DND-41 (cell line): ENCODE data around the gene CRTAC1.
"Not testable (repeated sequence)": the region's sequence is repeated elsewhere in the genome, so short reads cannot be mapped to it uniquely, and the experiment has no call there.

Source experiments
- ATAC-seq: fragments of 200-7000 bp; cut with Tn5 transposase; 3 replicates; pipeline ENCODE4 v1.9.1; 2021; ENCODE audit warnings: low read depth; ENCODE audit not compliant: insufficient read depth
- DNase-seq: peaks from one replicate; pipeline ENCODE4 v3.0.0-alpha.2; 2020
- H2AFZ ChIP-seq: 2 replicates; pipeline ENCODE4 v1.6.0; 2012; ENCODE audit warnings: low read depth, low read length
- H3K27ac ChIP-seq: 2 replicates; pipeline ENCODE4 v1.5.1; 2012; ENCODE audit warnings: low read length, inconsistent platforms
- H3K27me3 ChIP-seq: fragments of 200-600 bp; sonication (generic); 2 replicates; pipeline ENCODE4 v1.6.0; 2012; ENCODE audit warnings: low read length, mild to moderate bottlenecking, inconsistent platforms; ENCODE audit not compliant: insufficient read depth, poor library complexity
- H3K36me3 ChIP-seq: 2 replicates; pipeline ENCODE4 v1.5.1; 2012; ENCODE audit warnings: low read length, inconsistent platforms; ENCODE audit not compliant: insufficient read depth
- H3K4me1 ChIP-seq: 2 replicates; pipeline ENCODE4 v1.5.1; 2012; ENCODE audit warnings: mild to moderate bottlenecking, low read length; ENCODE audit not compliant: insufficient read depth
- H3K4me2 ChIP-seq: 2 replicates; pipeline ENCODE4 v1.6.0; 2012; ENCODE audit warnings: mild to moderate bottlenecking, moderate library complexity, low read length, inconsistent platforms; ENCODE audit not compliant: insufficient read depth
- H3K4me3 ChIP-seq, 2 experiments: fragments of 200-600 bp in 1 of 2; shearing (Covaris generic) in 1 of 2; 2 replicates each; pipeline ENCODE4 v1.5.1; 2012 to 2016; ENCODE audit warnings: inconsistent platforms in 2 of 2, low read length in 2 of 2, mild to moderate bottlenecking in 2 of 2, low read depth in 1 of 2, moderate library complexity in 1 of 2
- H3K79me2 ChIP-seq: 2 replicates; pipeline ENCODE4 v1.6.0; 2012; ENCODE audit warnings: low read length, inconsistent platforms; ENCODE audit not compliant: insufficient read depth
- H3K9ac ChIP-seq: 2 replicates; pipeline ENCODE4 v1.6.0; 2012; ENCODE audit warnings: low read depth, mild to moderate bottlenecking, inconsistent platforms, low read length, moderate library complexity
- H3K9me3 ChIP-seq: 2 replicates; pipeline ENCODE4 v1.5.1; 2012; ENCODE audit warnings: low read length, moderate library complexity, mild to moderate bottlenecking, inconsistent platforms; ENCODE audit not compliant: insufficient read depth, severe bottlenecking
- H4K20me1 ChIP-seq: 2 replicates; pipeline ENCODE4 v1.6.0; 2012; ENCODE audit warnings: low read length; ENCODE audit not compliant: insufficient read depth
- CTCF ChIP-seq: IDR thresholded peaks from 2 replicates; pipeline ENCODE4 v1.5.1; 2012; ENCODE audit warnings: borderline replicate concordance, low read length, moderate library complexity, mild to moderate bottlenecking; ENCODE audit not compliant: poor library complexity, severe bottlenecking; ENCODE audit errors: extremely low read depth
- EZH2 ChIP-seq: IDR thresholded peaks from 3 replicates; pipeline ENCODE4 v1.6.1; 2012; ENCODE audit warnings: borderline replicate concordance, low read depth, mild to moderate bottlenecking, moderate library complexity, low read length, inconsistent platforms; ENCODE audit not compliant: severe bottlenecking

CRTAC1 gene

GRCh38 chr10:97842656-97843280, 187.7 kb downstream of the CRTAC1 start:
- DNase-seq: no peak
- TF ChIP-seq CTCF (no peak), EZH2 (no peak)
- no peaks in the 10 kb centered on the region for H3K4me1 ChIP-seq

GRCh38 chr10:97842114-97842513, 188.3 kb downstream of the CRTAC1 start:
- ATAC-seq, H4K20me1 ChIP-seq, DNase-seq, H2AFZ ChIP-seq, H3K36me3 ChIP-seq, H3K4me1 ChIP-seq, H3K4me3 ChIP-seq, H3K9ac ChIP-seq, H3K27ac ChIP-seq, H3K79me2 ChIP-seq, H3K4me2 ChIP-seq, H3K27me3 ChIP-seq, H3K9me3 ChIP-seq: not testable (repeated sequence)

More at GRCh38 chr10:97842656-97843280, 187.7 kb downstream of the CRTAC1 start:
- Histone ChIP-seq H3K4me3 (no peak overlapping the region), H3K27ac (no peak overlapping the region), H3K36me3 (no peaks in the 10 kb centered on the region), H3K9me3 (no peaks in the 10 kb centered on the region), H3K79me2 (no peaks in the 10 kb centered on the region), H3K9ac (no peak overlapping the region), H4K20me1 (no peaks in the 10 kb centered on the region), H3K27me3 (no peaks in the 10 kb centered on the region), H2AFZ (no peak overlapping the region), H3K4me2 (no peak overlapping the region)
- ATAC-seq: no peak

GRCh38 chr10:97841166-97841565, 189.3 kb downstream of the CRTAC1 start:
- H3K4me3 ChIP-seq, H3K4me1 ChIP-seq, H3K79me2 ChIP-seq, H3K27me3 ChIP-seq, H4K20me1 ChIP-seq, DNase-seq, H3K9me3 ChIP-seq, H2AFZ ChIP-seq, H3K9ac ChIP-seq, H3K27ac ChIP-seq, H3K36me3 ChIP-seq, H3K4me2 ChIP-seq, ATAC-seq: not testable (repeated sequence)

DNA sequence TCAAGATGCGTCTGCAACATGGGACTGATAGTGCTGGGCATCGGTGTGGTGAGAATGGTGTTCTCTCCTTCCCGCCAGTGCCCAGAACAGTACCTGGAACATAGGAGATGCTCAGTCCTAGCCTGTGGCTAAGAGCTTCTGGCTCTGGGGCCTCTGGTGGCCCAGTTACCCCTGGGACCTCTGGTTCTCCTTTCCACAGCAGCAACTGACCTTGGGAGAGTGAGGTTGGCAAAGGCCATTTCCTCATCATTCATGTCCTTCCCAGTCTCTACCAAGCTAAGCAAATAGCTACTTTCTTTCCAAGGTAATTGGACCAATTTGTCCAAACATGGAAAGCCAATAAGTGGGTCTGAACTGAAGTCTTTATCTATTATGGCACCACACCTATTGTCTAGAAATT, 192.3 kb downstream of the CRTAC1 start:
- Histone ChIP-seq H3K9me3 (peaks cover 2% of the 10 kb centered on the region), H3K4me3 (no peak overlapping the region), H3K36me3 (no peaks in the 10 kb centered on the region), H2AFZ (no peak overlapping the region), H3K9ac (no peak overlapping the region), H4K20me1 (no peaks in the 10 kb centered on the region), H3K4me2 (no peak overlapping the region), H3K79me2 (no peaks in the 10 kb centered on the region), H3K4me1 (no peaks in the 10 kb centered on the region), H3K27me3 (no peaks in the 10 kb centered on the region), H3K27ac (no peak overlapping the region)
- no peak for DNase-seq
- TF ChIP-seq CTCF (no peak), EZH2 (no peak)
- no peak for ATAC-seq
